HG03039 (cell line): ENCODE results near the gene UPK1A.

ENCODE experiments used
- ATAC-seq: cut with Tn5 transposase; IDR thresholded peaks from one replicate; pipeline ENCODE4 v1.9.1; 2021; ENCODE audit warnings: mild to moderate bottlenecking, moderate library complexity; ENCODE audit not compliant: unreplicated experiment

Gene UPK1A

GRCh38 chr19:35666251-35666913, at the start of gene UPK1A:
Gene UPK1A (plus strand): TSS chr19:35666517. CDS start chr19:35666813, 296 bp downstream.
- ATAC-seq: no peak

- no peak for ATAC-seq
These were observed 47.5 kb upstream of the UPK1A start for GRCh38 chr19:35618857-35619256.

- ATAC-seq: no peak
These were observed 46.9 kb upstream of the UPK1A start for GRCh38 chr19:35619290-35619923.

DNA sequence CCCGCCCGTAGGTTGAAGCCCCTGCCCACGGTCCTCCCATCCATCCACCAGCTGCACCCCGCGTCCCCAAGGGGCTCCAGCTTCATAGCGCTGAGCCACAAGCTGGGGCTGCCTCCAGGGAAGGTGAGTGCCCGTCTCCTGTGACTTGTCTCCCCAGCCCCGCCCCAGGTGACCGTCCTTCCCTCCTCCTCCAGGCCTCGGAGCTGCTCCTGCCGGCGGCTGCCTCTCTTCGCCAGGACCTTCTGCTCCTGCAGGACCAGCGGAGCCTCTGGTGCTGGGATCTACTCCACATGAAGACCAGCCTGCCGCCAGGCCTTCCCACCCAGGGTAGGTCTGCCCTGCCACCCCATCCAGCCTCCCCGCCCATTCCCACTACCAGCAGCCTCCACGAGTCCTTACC, 46.3 kb upstream of the UPK1A start:
- no peak for ATAC-seq

DNA sequence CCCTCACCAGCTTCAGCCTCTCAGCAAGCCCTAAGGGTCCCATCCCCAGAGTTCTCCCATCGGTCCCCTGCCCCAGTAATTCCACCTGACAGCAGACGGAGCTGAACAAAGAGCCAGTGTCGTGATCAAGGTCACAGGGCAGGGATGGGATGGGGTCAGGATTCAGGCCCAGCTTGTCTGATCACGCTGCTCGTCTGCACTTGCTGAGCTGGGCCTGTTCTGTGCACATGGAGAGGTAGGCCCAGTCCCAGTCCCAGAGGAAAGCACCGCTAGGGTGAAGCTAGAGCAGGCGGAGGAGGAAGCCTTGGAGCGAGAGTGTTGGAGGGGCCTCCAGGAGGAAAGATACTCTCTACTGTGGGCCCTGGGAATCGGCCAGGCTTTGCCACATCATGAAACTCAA, 44.6 kb upstream of the UPK1A start:
- no peak for ATAC-seq

DNA sequence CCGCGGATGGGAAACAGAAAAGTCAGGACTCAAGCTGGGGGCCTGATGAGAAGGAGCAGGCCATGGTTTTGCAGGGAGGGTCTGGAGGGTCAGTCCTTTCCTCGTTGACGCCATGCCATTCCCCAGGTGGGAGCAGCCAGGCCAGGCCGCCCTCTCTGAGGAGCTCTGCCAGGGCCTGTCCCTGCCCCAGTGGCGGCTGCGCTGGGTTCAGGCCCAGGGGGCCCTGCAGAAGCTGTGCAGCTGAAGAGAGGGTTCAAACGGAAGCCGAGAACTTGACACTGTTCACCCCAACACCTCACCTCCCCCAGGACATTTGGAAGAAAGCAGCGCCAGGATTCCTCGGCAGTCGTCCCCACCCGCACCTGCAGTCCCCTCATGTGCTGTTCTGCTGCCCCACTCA, 43.6 kb upstream of the UPK1A start:
- no peak for ATAC-seq

DNA sequence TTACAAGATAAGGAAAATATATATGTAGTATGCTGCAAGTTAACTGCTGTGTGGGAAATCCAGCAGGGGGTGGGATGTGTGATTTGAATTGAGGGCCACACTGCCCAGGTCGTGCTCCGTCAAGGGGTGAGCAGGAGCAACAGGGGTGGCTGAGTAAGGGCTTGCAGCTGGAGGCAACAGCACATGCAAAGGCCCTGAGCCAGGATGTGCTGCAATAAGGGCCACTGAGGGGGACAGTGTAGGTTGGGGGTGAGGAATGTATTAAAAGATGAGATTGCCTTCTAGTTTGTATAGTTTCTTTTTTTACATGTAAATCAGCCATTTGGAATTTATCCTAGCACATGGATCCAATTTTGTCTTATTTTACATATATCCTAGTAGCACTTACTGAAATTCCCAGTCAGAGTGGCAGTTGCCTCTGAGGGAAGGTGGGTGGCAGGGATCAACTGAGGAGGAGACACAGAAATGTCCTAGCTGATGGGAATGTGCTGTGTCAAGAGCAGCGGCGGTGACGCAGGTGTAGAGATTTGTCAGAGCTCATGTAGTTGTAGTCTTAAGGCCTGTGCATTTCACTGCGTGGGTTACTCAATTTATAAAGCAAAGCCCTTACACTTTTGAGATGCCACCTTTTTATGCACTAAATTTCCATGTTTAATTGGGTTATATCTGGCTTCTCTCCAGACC, 42.8 kb upstream of the UPK1A start:
- ATAC-seq: no peak

GRCh38 chr19:35628264-35628564, 38.1 kb upstream of the UPK1A start:
- no peak for ATAC-seq

GRCh38 chr19:35628565-35629331, 37.6 kb upstream of the UPK1A start, which contains the start of gene RBM42:
Gene RBM42 (plus strand): TSS chr19:35629036. CDS start chr19:35629154, 118 bp downstream.
- peak; percentile 92 for ATAC-seq

- no peak for ATAC-seq
These were observed 37.0 kb upstream of the UPK1A start for GRCh38 chr19:35629332-35629633.

DNA sequence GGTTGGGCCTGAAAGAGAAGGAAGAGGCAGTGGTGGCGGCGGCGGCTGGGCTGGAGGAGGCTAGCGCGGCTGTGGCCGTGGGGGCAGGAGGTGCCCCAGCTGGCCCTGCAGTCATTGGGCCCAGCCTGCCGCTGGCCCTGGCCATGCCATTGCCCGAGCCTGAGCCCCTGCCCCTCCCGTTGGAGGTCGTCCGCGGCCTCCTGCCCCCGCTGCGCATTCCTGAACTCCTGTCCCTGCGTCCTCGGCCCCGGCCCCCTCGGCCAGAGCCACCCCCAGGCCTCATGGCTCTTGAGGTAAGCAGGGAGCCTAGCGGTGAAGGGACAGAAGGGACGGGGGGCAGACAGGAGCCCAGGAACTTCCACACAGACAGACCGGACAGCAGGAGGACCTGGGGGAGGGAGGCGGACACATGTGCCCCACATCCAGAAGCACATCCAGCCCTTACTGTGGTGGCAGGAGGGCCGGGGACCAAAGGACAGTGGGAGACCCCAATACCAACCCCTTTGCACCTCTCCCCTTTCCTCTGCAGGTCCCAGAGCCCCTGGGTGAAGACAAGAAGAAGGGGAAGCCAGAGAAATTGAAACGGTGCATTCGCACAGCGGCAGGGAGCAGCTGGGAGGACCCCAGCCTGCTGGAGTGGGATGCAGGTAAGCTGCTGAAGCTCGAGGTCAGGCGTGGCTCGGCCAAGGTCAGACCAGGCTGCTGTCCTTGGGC, 32.4 kb upstream of the UPK1A start:
- no peak for ATAC-seq

DNA sequence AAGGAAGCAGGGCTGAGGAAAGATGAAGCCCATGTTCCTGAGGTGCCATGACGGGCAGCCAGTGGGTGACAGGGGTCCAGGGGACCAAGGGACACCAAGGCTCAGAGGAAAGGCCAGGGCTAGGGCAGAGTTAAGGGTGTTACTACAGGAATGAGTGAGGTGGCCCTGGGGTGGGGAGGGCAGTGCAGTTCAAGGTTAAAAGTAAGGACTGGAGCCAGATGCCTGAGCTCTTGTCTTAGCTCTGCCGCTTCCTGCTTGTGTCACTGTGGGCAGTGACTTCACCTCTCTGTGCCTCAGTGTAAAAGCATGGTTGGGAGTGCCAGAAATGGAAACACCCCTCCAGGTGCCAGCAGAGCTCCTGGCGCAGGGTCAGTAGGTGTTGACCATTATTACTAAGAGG, 29.7 kb upstream of the UPK1A start:
- no peak for ATAC-seq

- ATAC-seq: no peak
These were observed 29.2 kb upstream of the UPK1A start for GRCh38 chr19:35637165-35637564.

DNA sequence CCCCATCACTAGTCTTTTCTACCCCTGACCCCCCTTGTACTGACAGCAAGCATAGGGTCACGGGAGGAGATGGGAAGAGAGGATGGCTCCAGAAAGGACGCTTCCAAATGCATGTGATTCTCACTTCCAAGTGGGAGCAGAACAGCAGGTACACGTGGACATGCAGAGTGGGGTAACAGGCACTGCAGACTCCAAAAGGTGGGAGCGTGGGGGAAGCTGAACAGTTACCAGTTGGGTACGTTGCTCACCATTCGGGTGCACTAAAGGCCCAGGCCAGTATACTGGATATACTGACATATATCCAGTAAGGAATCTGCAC, 27.0 kb upstream of the UPK1A start:
- ATAC-seq: no peak

DNA sequence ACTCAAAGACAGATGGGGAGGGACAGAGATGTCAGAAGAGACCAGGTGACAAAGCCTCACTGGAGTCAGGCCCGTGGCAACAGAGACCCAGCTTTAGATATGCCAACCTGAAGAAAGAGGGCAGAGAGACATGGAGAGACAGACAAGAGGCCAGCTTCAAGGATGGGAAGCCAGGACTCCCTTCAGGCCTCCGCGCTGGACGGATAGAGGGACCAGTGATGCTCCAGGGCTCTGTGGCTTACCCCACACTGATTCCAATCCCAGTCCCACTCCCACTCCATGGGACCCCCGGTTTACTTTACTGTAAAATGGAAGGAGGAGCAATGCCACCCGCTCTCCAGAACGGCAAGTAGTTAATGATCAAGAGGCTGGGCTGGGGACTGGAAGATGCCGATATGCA, 26.5 kb upstream of the UPK1A start:
- no peak for ATAC-seq

DNA sequence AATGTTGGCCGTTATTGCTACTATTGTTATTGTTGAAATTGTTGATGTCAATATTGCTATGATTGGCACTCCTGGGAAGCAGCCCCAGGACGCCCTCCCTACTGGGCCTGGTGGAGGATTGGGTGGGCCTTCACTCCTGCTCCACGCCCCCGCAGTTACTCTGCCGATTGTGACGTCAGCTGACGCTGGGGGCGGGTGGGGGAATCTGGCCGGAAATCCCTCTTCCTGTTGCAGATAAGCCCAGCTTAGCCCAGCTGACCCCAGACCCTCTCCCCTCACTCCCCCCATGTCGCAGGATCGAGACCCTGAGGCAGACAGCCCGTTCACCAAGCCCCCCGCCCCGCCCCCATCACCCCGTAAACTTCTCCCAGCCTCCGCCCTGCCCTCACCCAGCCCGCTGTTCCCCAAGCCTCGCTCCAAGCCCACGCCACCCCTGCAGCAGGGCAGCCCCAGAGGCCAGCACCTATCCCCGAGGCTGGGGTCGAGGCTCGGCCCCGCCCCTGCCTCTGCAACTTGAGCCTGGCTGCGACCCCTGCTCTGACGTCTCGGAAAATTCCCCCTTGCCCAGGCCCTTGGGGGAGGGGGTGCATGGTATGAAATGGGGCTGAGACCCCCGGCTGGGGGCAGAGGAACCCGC, 24.7 kb upstream of the UPK1A start, which contains the start of gene ETV2:
Gene ETV2 (plus strand): TSS at position 231 of the 637 bp plus-strand sequence. CDS start 716 bp downstream, outside the sequence.
- no peak for ATAC-seq

GRCh38 chr19:35642312-35642711, 24.0 kb upstream of the UPK1A start:
- no peak for ATAC-seq

GRCh38 chr19:35642798-35643254, 23.5 kb upstream of the UPK1A start:
- ATAC-seq: no peak

DNA sequence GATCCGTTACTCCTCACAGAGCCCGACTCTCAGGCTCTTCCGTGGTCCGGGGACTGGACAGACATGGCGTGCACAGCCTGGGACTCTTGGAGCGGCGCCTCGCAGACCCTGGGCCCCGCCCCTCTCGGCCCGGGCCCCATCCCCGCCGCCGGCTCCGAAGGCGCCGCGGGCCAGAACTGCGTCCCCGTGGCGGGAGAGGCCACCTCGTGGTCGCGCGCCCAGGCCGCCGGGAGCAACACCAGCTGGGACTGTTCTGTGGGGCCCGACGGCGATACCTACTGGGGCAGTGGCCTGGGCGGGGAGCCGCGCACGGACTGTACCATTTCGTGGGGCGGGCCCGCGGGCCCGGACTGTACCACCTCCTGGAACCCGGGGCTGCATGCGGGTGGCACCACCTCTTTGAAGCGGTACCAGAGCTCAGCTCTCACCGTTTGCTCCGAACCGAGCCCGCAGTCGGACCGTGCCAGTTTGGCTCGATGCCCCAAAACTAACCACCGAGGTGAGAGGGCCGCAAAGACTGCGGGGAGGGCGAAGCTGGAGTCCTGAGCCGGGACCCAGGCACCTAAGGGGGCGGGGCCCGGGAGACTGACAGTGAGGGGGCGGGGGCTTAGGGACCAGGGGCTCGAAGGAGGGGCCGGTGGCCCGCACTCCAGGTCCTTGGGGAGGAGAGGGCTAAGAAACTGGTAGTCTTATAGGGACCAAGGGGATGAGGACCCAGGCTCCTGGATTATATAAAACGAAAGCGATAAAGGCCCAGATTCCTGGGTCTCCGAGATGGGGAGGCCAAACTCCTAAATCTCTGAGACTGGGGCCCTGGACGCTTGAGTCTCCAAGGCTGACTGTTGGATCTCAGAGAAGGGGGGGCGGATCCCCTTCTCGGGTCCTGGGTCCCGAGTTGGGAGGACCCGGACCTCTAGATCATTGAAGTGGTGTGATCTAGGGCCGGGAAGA, 22.8 kb upstream of the UPK1A start:
- peak; percentile 26 for ATAC-seq
